ENCODE measurements around the gene NCKAP5.

NCKAP5 gene

GRCh38 chr2:133365117-133365516 lies 203.1 kb downstream of the NCKAP5 start:
- FAIRE-seq (no peak), DNase-seq (ENCODE audit: insufficient read length) (no peak)
- TF ChIP-seq POLR2A (IDR thresholded peaks at IDR 0.05; ENCODE audit: low read depth, low read length) (no peak), TAF1 (IDR thresholded peaks at IDR 0.05; ENCODE audit: borderline replicate concordance, low read depth, low read length) (no peak), POLR2AphosphoS5 (IDR thresholded peaks at IDR 0.05; ENCODE audit: low read depth, low read length) (no peak)

GRCh38 chr2:133364636-133365035 lies 203.6 kb downstream of the NCKAP5 start:
- DNase-seq (ENCODE audit: insufficient read length) = no peak
- FAIRE-seq = no peak
- TF ChIP-seq POLR2AphosphoS5 (IDR thresholded peaks at IDR 0.05; ENCODE audit: low read depth, low read length) = no peak
- TF ChIP-seq TAF1 (IDR thresholded peaks at IDR 0.05; ENCODE audit: borderline replicate concordance, low read depth, low read length) = no peak
- no peak for TF ChIP-seq POLR2A (IDR thresholded peaks at IDR 0.05; ENCODE audit: low read depth, low read length)

- no peak for FAIRE-seq
- TF ChIP-seq POLR2AphosphoS5 (IDR thresholded peaks at IDR 0.05; ENCODE audit: low read depth, low read length) (no peak), POLR2A (IDR thresholded peaks at IDR 0.05; ENCODE audit: low read depth, low read length) (no peak), TAF1 (IDR thresholded peaks at IDR 0.05; ENCODE audit: borderline replicate concordance, low read depth, low read length) (no peak)
- DNase-seq (ENCODE audit: insufficient read length) = no peak
Observed at GRCh38 chr2:133363884-133364283, 204.4 kb downstream of the NCKAP5 start.

- TF ChIP-seq POLR2AphosphoS5 (IDR thresholded peaks at IDR 0.05; ENCODE audit: low read depth, low read length) (no peak), TAF1 (IDR thresholded peaks at IDR 0.05; ENCODE audit: borderline replicate concordance, low read depth, low read length) (no peak), POLR2A (IDR thresholded peaks at IDR 0.05; ENCODE audit: low read depth, low read length) (no peak)
- FAIRE-seq (no peak), DNase-seq (ENCODE audit: insufficient read length) (no peak)
Observed at GRCh38 chr2:133362061-133362476, 206.2 kb downstream of the NCKAP5 start.

- no peak for DNase-seq (ENCODE audit: insufficient read length)
- no peak for FAIRE-seq
- TF ChIP-seq TAF1 (IDR thresholded peaks at IDR 0.05; ENCODE audit: borderline replicate concordance, low read depth, low read length) (no peak), POLR2AphosphoS5 (IDR thresholded peaks at IDR 0.05; ENCODE audit: low read depth, low read length) (no peak), POLR2A (IDR thresholded peaks at IDR 0.05; ENCODE audit: low read depth, low read length) (no peak)
Observed at GRCh38 chr2:133360882-133361281, 207.4 kb downstream of the NCKAP5 start.

- TF ChIP-seq POLR2A (IDR thresholded peaks at IDR 0.05; ENCODE audit: low read depth, low read length) (no peak), TAF1 (IDR thresholded peaks at IDR 0.05; ENCODE audit: borderline replicate concordance, low read depth, low read length) (no peak), POLR2AphosphoS5 (IDR thresholded peaks at IDR 0.05; ENCODE audit: low read depth, low read length) (no peak)
- FAIRE-seq (no peak), DNase-seq (ENCODE audit: insufficient read length) (no peak)
Observed at GRCh38 chr2:133360190-133360589, 208.1 kb downstream of the NCKAP5 start.

- no peak for TF ChIP-seq POLR2AphosphoS5 (IDR thresholded peaks at IDR 0.05; ENCODE audit: low read depth, low read length)
- TF ChIP-seq TAF1 (IDR thresholded peaks at IDR 0.05; ENCODE audit: borderline replicate concordance, low read depth, low read length) = no peak
- no peak for TF ChIP-seq POLR2A (IDR thresholded peaks at IDR 0.05; ENCODE audit: low read depth, low read length)
- DNase-seq (ENCODE audit: insufficient read length) = no peak
- no peak for FAIRE-seq
Observed at GRCh38 chr2:133352719-133353118, 215.5 kb downstream of the NCKAP5 start.

- FAIRE-seq (no peak), DNase-seq (ENCODE audit: insufficient read length) (no peak)
- no peak for TF ChIP-seq POLR2A (IDR thresholded peaks at IDR 0.05; ENCODE audit: low read depth, low read length)
- TF ChIP-seq TAF1 (IDR thresholded peaks at IDR 0.05; ENCODE audit: borderline replicate concordance, low read depth, low read length) = no peak
- TF ChIP-seq POLR2AphosphoS5 (IDR thresholded peaks at IDR 0.05; ENCODE audit: low read depth, low read length) = no peak
Observed at GRCh38 chr2:133346654-133347053, 221.6 kb downstream of the NCKAP5 start.

- TF ChIP-seq POLR2A (IDR thresholded peaks at IDR 0.05; ENCODE audit: low read depth, low read length) (no peak), TAF1 (IDR thresholded peaks at IDR 0.05; ENCODE audit: borderline replicate concordance, low read depth, low read length) (no peak)
- DNase-seq (ENCODE audit: insufficient read length) (no peak), FAIRE-seq (no peak)
Observed at GRCh38 chr2:133345638-133346037, 222.6 kb downstream of the NCKAP5 start.

- TF ChIP-seq TAF1 (IDR thresholded peaks at IDR 0.05; ENCODE audit: borderline replicate concordance, low read depth, low read length) = no peak
- no peak for TF ChIP-seq POLR2A (IDR thresholded peaks at IDR 0.05; ENCODE audit: low read depth, low read length)
- no peak for TF ChIP-seq POLR2AphosphoS5 (IDR thresholded peaks at IDR 0.05; ENCODE audit: low read depth, low read length)
- FAIRE-seq (no peak), DNase-seq (ENCODE audit: insufficient read length) (no peak)
Observed at GRCh38 chr2:133344849-133345248, 223.4 kb downstream of the NCKAP5 start.

GRCh38 chr2:133343018-133343352 lies 225.3 kb downstream of the NCKAP5 start:
- FAIRE-seq = no peak
- no peak for TF ChIP-seq TAF1 (IDR thresholded peaks at IDR 0.05; ENCODE audit: borderline replicate concordance, low read depth, low read length)
- TF ChIP-seq POLR2AphosphoS5 (IDR thresholded peaks at IDR 0.05; ENCODE audit: low read depth, low read length) = no peak
- TF ChIP-seq POLR2A (IDR thresholded peaks at IDR 0.05; ENCODE audit: low read depth, low read length) = no peak
- no peak for DNase-seq (ENCODE audit: insufficient read length)

GRCh38 chr2:133342286-133343017 lies 225.8 kb downstream of the NCKAP5 start:
- FAIRE-seq (peak; percentile 53), DNase-seq (ENCODE audit: insufficient read length) (no peak)
- TF ChIP-seq POLR2AphosphoS5 (IDR thresholded peaks at IDR 0.05; ENCODE audit: low read depth, low read length) (no peak), POLR2A (IDR thresholded peaks at IDR 0.05; ENCODE audit: low read depth, low read length) (no peak), TAF1 (IDR thresholded peaks at IDR 0.05; ENCODE audit: borderline replicate concordance, low read depth, low read length) (no peak)

Data from GM12892 (cell line).